HEK293 (cell line): ENCODE results near the gene CAMKMT.

Source experiments
- CTCF ChIA-PET: fragments of 350-600 bp; formaldehyde crosslinking; extraction: SDS; loops from one replicate; lab custom pipeline; 2021; ENCODE audit warnings: antibody characterized with exemption; lab: Yijun Ruan, JAX
- POLR2A ChIA-PET: fragments of 300-600 bp; formaldehyde crosslinking; extraction: SDS; loops from one replicate; lab custom pipeline; 2020; ENCODE audit warnings: antibody characterized with exemption, inconsistent platforms; lab: Yijun Ruan, JAX
- H3K27ac ChIP-seq: fragments of 200-500 bp; sonication (Bioruptor generic); 2 replicates; pipeline ENCODE4 v1.5.1; 2014; ENCODE audit warnings: low read depth, low read length, control low read depth, inconsistent platforms; ENCODE audit errors: extremely low read depth
- H3K36me3 ChIP-seq, 2 experiments: fragments of 200-500 bp in 1 of 2; sonication (Bioruptor generic) in 1 of 2; 1 replicate in 1 of 2; 2 replicates in 1 of 2; pipeline ENCODE4 v1.5.1; 2014 to 2017; ENCODE audit warnings: inconsistent platforms in 2 of 2, low read length in 2 of 2; ENCODE audit not compliant: control insufficient read depth in 2 of 2, insufficient read depth in 1 of 2
- H3K4me1 ChIP-seq: fragments of 200-500 bp; sonication (Bioruptor generic); 2 replicates; pipeline ENCODE4 v1.5.1; 2014; ENCODE audit warnings: mild to moderate bottlenecking, low read length, inconsistent platforms; ENCODE audit not compliant: control insufficient read depth, insufficient read depth
- H3K4me3 ChIP-seq: 2 replicates; pipeline ENCODE4 v1.5.1; 2011; ENCODE audit warnings: low read depth, mild to moderate bottlenecking, control low read depth, low read length, moderate library complexity
- H3K9me3 ChIP-seq: fragments of 200-500 bp; sonication (Bioruptor generic); 2 replicates; pipeline ENCODE4 v1.5.1; 2014; ENCODE audit warnings: low read depth, low read length, inconsistent platforms; ENCODE audit not compliant: control insufficient read depth, insufficient read depth
- KLF8 ChIP-seq: fragments of 450-650 bp; formaldehyde crosslinking; IDR thresholded peaks from 2 replicates; pipeline ENCODE4 v1.5.1; 2016; ENCODE audit warnings: missing biosample characterization, missing genetic modification characterization
- TSHZ1 ChIP-seq: fragments of 450-650 bp; formaldehyde crosslinking; IDR thresholded peaks from 2 replicates; pipeline ENCODE4 v1.5.1; 2016; ENCODE audit warnings: missing biosample characterization, missing genetic modification characterization, borderline replicate concordance
- ZBTB48 ChIP-seq: fragments of 450-650 bp; formaldehyde crosslinking; IDR thresholded peaks from 2 replicates; pipeline ENCODE4 v1.5.1; 2016; ENCODE audit warnings: missing biosample characterization, missing genetic modification characterization
- ZBTB7A ChIP-seq: fragments of 450-650 bp; formaldehyde crosslinking; IDR thresholded peaks from 2 replicates; pipeline ENCODE4 v1.5.1; 2016; ENCODE audit warnings: low read depth, missing biosample characterization, missing genetic modification characterization
- ZNF112 ChIP-seq: fragments of 450-650 bp; formaldehyde crosslinking; IDR thresholded peaks from 2 replicates; pipeline ENCODE4 v1.5.0; 2017; ENCODE audit warnings: missing biosample characterization, missing genetic modification characterization
- ZNF133 ChIP-seq: fragments of 450-650 bp; formaldehyde crosslinking; IDR thresholded peaks from 2 replicates; pipeline ENCODE4 v1.5.1; 2016; ENCODE audit warnings: missing biosample characterization, missing genetic modification characterization
- ZNF155 ChIP-seq: fragments of 450-650 bp; formaldehyde crosslinking; IDR thresholded peaks from 2 replicates; pipeline ENCODE4 v1.5.1; 2016; ENCODE audit warnings: missing biosample characterization, missing genetic modification characterization
- ZNF157 ChIP-seq: fragments of 450-650 bp; formaldehyde crosslinking; IDR thresholded peaks from 2 replicates; pipeline ENCODE4 v1.5.1; 2016; ENCODE audit warnings: missing biosample characterization, missing genetic modification characterization
- ZNF280D ChIP-seq: fragments of 450-650 bp; formaldehyde crosslinking; IDR thresholded peaks from 2 replicates; pipeline ENCODE4 v1.5.1; 2016; ENCODE audit warnings: missing biosample characterization, missing genetic modification characterization
- ZNF341 ChIP-seq: fragments of 450-650 bp; formaldehyde crosslinking; IDR thresholded peaks from 2 replicates; pipeline ENCODE4; 2016; ENCODE audit warnings: low read depth, missing biosample characterization, missing genetic modification characterization
- ZNF366 ChIP-seq: fragments of 450-650 bp; formaldehyde crosslinking; conservative IDR thresholded peaks from 2 replicates; pipeline ENCODE4 v1.5.1; 2016; ENCODE audit warnings: missing biosample characterization, missing genetic modification characterization
- ZNF513 ChIP-seq: fragments of 450-650 bp; IDR thresholded peaks from 2 replicates; pipeline ENCODE4 v1.5.1; 2018; ENCODE audit warnings: missing biosample characterization, missing genetic modification characterization
- ZNF555 ChIP-seq: fragments of 450-650 bp; formaldehyde crosslinking; conservative IDR thresholded peaks from 2 replicates; pipeline ENCODE4 v1.5.1; 2017; ENCODE audit warnings: missing biosample characterization, mild to moderate bottlenecking, missing genetic modification characterization, inconsistent platforms
- ZNF654 ChIP-seq: fragments of 450-650 bp; formaldehyde crosslinking; IDR thresholded peaks from 2 replicates; pipeline ENCODE4 v1.5.1; 2016; ENCODE audit warnings: low read depth, missing biosample characterization, missing genetic modification characterization
- ZNF660 ChIP-seq: fragments of 450-650 bp; IDR thresholded peaks from 2 replicates; pipeline ENCODE4 v1.5.1; 2018; ENCODE audit warnings: missing biosample characterization, mild to moderate bottlenecking, missing genetic modification characterization
- ZNF704 ChIP-seq: fragments of 450-650 bp; formaldehyde crosslinking; IDR thresholded peaks from 2 replicates; pipeline ENCODE4 v1.5.1; 2016; ENCODE audit warnings: missing biosample characterization, missing genetic modification characterization
- ZNF707 ChIP-seq: fragments of 450-650 bp; formaldehyde crosslinking; IDR thresholded peaks from 2 replicates; pipeline ENCODE4 v1.5.1; 2016; ENCODE audit warnings: missing biosample characterization, missing genetic modification characterization
- ZNF768 ChIP-seq: fragments of 450-650 bp; formaldehyde crosslinking; IDR thresholded peaks from 2 replicates; pipeline ENCODE4 v1.5.1; 2018; ENCODE audit warnings: missing biosample characterization, mild to moderate bottlenecking, missing genetic modification characterization
- ZSCAN16 ChIP-seq: fragments of 450-650 bp; formaldehyde crosslinking; IDR thresholded peaks from 2 replicates; pipeline ENCODE4 v1.5.1; 2016; ENCODE audit warnings: missing biosample characterization, missing genetic modification characterization

The CAMKMT gene

GRCh38 chr2:44766220-44766619 is 404.5 kb downstream of the CAMKMT start:
- Histone ChIP-seq H3K4me1 (peaks cover 21% of the 10 kb centered on the region), H3K4me3 (no peak overlapping the region), H3K27ac (no peak overlapping the region), H3K36me3 (no peaks in the 10 kb centered on the region), H3K9me3 (no peaks in the 10 kb centered on the region)
- CTCF ChIA-PET = interaction anchor here (1.1 kb wide), 1 partner anchor 287 kb away, joined by 5 read pairs; no protein-coding TSS in a partner anchor
- TF ChIP-seq TSHZ1 (tag by site-specific recombination) (no peak), ZNF366 (tag by site-specific recombination) (no peak), ZNF707 (tag by site-specific recombination) (no peak), ZBTB48 (no peak), ZNF112 (tag by site-specific recombination) (no peak), ZNF280D (no peak), ZNF704 (tag by site-specific recombination) (no peak), ZNF660 (no peak), ZNF341 (tag by site-specific recombination) (no peak), ZNF133 (tag by site-specific recombination) (no peak), ZNF157 (tag by site-specific recombination) (no peak), ZNF555 (tag by site-specific recombination) (no peak), ZBTB7A (no peak), ZNF513 (tag by site-specific recombination) (no peak), ZNF155 (tag by site-specific recombination) (no peak), ZSCAN16 (tag by site-specific recombination) (no peak), ZNF768 (tag by site-specific recombination) (no peak), ZNF654 (tag by site-specific recombination) (no peak), KLF8 (no peak)
- POLR2A ChIA-PET = no interaction called here
